GM19099 (cell line): ENCODE results near the gene SDSL.

Experiments used
- POLR2A ChIP-seq: IDR thresholded peaks from 3 replicates; pipeline ENCODE4 v1.6.1; 2011; ENCODE audit warnings: low read depth; ENCODE audit not compliant: insufficient read length; ENCODE audit errors: extremely low read depth

The SDSL gene

GRCh38 chr12:113443030-113443539 is 20.9 kb downstream of the SDSL start:
- no peak for TF ChIP-seq POLR2A

DNA sequence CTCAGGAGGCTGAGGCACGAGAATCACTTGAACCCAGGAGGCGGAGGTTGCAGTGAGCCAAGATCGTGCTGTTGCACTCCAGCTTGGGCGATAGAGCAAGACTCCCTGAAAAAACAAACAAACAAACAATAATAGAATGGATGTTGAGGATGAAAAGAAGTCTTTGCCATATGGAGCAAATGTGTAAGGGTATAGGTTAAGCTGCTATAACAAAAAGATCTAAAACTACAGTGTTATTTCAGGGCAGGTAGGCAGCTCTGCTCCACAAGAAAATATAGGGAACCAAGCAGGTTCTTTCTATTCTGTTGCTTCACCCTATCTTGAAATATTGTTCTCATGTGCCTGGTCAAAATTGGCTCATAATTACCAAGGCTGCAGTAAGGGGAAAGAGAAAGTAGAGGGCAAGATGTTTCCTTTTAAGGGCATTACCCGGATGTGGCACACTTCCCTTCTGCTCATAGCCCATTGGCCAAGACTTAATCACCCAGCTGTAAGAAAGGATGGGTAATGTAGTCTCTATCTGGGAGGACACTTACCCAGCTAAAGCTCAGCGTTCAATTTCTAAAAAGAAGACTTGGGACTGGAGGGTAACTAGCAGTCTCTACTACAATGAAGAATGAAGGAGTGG is 23.5 kb downstream of the SDSL start:
- TF ChIP-seq POLR2A: no peak

- no peak for TF ChIP-seq POLR2A
Measured at GRCh38 chr12:113448873-113449272, 26.7 kb downstream of the SDSL start.

GRCh38 chr12:113449299-113449698 is 27.1 kb downstream of the SDSL start:
- no peak for TF ChIP-seq POLR2A

DNA sequence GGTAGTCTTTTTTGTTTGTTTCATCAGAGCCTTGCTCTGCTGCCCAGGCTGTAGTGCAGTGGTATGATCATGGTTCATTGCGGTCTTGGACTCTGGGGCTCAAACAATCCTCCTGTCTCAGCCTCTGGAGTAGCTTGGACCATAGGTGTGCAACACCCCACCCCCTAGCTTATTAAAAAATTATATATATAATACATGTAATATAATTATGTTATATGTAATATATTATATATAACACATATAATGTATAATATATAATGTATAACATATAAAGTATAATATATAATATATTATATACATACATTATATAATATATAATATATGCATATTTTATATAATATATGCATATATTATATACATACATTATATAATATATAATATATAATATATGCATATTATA is 27.7 kb downstream of the SDSL start:
- TF ChIP-seq POLR2A: no peak

GRCh38 chr12:113452458-113452857 is 30.3 kb downstream of the SDSL start:
- TF ChIP-seq POLR2A: no peak

- TF ChIP-seq POLR2A: no peak
Measured at GRCh38 chr12:113453330-113453729, 31.1 kb downstream of the SDSL start.

DNA sequence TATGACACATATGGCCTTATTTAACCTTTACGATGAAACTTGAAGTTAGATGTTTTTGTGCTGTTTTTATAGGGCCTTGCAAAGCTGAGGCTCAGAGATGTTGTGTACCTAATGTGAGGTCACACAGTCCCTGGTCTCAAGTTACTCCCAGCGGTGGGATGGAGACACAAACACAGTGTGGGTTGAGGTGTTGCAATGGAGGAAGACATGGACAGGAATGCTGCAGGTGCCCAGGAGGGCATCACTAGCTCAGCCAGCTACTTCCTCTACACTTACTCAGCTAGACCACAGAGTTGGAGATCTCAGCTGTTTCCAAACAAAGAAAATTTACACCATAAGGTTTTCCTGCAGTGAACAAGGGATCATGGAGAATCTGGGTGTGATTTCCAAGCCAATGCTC is 34.0 kb downstream of the SDSL start:
- no peak for TF ChIP-seq POLR2A

DNA sequence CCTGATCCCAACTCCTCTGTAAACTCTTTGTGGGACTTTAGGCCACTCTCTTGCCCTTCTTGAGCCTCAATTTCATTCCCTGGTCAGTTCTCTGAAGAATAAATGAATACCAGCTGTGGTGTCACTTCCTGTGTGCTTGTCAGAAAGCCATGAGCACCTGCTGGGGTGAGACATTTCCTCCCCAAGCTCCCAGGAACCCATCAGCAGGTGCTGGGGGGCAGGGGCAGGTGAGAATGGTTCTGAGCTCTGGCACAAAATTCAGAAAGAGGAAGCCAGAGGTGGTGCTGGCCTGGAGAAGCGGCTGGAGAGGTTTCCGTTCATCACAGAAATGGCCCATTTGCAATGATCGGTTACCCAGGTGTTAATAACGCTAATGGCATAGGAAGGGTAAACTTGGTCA is 34.6 kb downstream of the SDSL start:
- TF ChIP-seq POLR2A: no peak

GRCh38 chr12:113457185-113457584 is 35.0 kb downstream of the SDSL start:
- no peak for TF ChIP-seq POLR2A

DNA sequence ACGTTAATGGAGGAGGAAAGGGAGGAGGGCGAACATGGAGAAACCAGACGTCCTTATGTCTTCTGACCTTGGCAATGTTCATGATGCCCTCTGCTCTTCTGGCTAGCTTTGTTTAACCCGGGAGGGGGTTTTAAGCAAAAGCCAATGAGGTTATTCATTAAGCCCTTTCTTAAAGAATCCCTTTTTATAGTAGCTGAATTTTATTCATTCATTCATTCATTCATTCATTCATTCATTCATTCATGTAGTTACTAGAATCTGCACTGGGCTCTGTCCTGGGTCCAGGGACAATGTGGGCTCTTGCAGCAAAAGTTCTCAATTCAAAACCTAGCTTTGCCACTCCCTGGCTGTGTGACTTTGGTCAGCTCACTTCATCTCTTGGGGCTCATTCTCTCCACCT is 35.5 kb downstream of the SDSL start:
- no peak for TF ChIP-seq POLR2A

- no peak for TF ChIP-seq POLR2A
Measured at GRCh38 chr12:113459981-113460380, 37.8 kb downstream of the SDSL start.

DNA sequence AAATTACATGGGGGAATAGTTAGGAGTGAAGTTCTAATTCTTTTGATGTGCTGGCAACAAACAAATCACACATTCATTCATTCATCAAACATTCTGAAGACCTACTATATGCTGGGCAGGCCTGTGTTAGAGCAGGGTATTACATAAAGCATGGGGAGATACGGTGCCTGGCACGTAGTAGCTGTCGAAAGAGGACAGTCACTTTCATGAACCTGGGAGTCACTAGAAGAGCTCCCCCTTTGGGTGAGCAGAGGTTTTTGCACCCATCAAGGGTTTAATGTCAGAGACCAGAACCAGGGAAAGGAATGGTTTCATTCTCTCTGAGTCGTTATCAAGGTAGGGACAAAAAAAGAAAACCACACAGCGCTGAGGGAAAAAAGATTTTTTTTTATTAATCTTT is 39.5 kb downstream of the SDSL start:
- no peak for TF ChIP-seq POLR2A

GRCh38 chr12:113462117-113462774 is 40.1 kb downstream of the SDSL start:
- no peak for TF ChIP-seq POLR2A

- no peak for TF ChIP-seq POLR2A
Measured at GRCh38 chr12:113462998-113463745, 41.0 kb downstream of the SDSL start.
